HepG2 (cell line): ENCODE results near the gene RUVBL2. TPM values are rescaled to one million over a fixed set of nuclear protein-coding genes. Genes with fewer than 3 reads are reported as not detected.

Experiments used
- ATRX ChIP-seq: sonication (generic); formaldehyde crosslinking; IDR thresholded peaks from 2 replicates; pipeline ENCODE4 v1.4.0; 2020; ENCODE audit warnings: missing genetic modification reagents, borderline replicate concordance
- FOXP1 ChIP-seq, 2 experiments: fragments of 450-650 bp in 1 of 2; IDR thresholded peaks; 2 replicates each; pipeline ENCODE4 v1.6.1; 2017 to 2018; ENCODE audit warnings: antibody characterized with exemption in 1 of 2
- KMT2A ChIP-seq: sonication (generic); formaldehyde crosslinking; IDR thresholded peaks from 2 replicates; pipeline ENCODE4 v1.4.0; 2020; ENCODE audit warnings: missing genetic modification reagents
- NFE2L2 ChIP-seq: fragments of 150-350 bp; IDR thresholded peaks from 2 replicates; pipeline ENCODE4 v1.6.1; 2014; ENCODE audit warnings: low read length
- NFIC ChIP-seq: IDR thresholded peaks from 2 replicates; pipeline ENCODE4 v1.6.1; 2012; ENCODE audit warnings: mild to moderate bottlenecking, low read length, inconsistent platforms
- PHF5A ChIP-seq: IDR thresholded peaks from one replicate; pipeline ENCODE4 v1.6.1; 2018; ENCODE audit warnings: low read depth, missing genetic modification reagents; ENCODE audit not compliant: unreplicated experiment
- RXRA ChIP-seq: sonication (generic); formaldehyde crosslinking; IDR thresholded peaks from 2 replicates; pipeline ENCODE4 v1.5.1; 2020; ENCODE audit warnings: missing genetic modification reagents
- SMARCC2 ChIP-seq: fragments of 450-650 bp; IDR thresholded peaks from 2 replicates; pipeline ENCODE4 v1.6.1; 2017; ENCODE audit warnings: antibody characterized with exemption, mild to moderate bottlenecking
- TRIM24 ChIP-seq: sonication (generic); formaldehyde crosslinking; IDR thresholded peaks from 2 replicates; pipeline ENCODE4 v1.8.0; 2022; ENCODE audit warnings: mild to moderate bottlenecking, missing genetic modification reagents
- ZFAT ChIP-seq: sonication (generic); formaldehyde crosslinking; conservative IDR thresholded peaks from 2 replicates; pipeline ENCODE4 v1.8.1; 2023; ENCODE audit warnings: missing genetic modification reagents, inconsistent platforms
- ZFYVE20 ChIP-seq: sonication (generic); formaldehyde crosslinking; IDR thresholded peaks from 2 replicates; pipeline ENCODE4 v1.8.0; 2023; ENCODE audit warnings: low read depth, mild to moderate bottlenecking, moderate library complexity, missing genetic modification reagents, borderline replicate concordance
- ZNF569 ChIP-seq: sonication (generic); formaldehyde crosslinking; IDR thresholded peaks from 2 replicates; pipeline ENCODE4 v1.5.0; 2020; ENCODE audit warnings: mild to moderate bottlenecking, missing genetic modification reagents, moderate library complexity, borderline replicate concordance
- ZNF616 ChIP-seq: sonication (generic); formaldehyde crosslinking; IDR thresholded peaks from 2 replicates; pipeline ENCODE4 v1.5.0; 2020; ENCODE audit warnings: low read depth, mild to moderate bottlenecking, missing genetic modification reagents
- polyA plus RNA-seq, 8 experiments: library from polyadenylated mRNA; depleted of rRNA in 3 of 8; stranded (reverse) in 7 of 8; unstranded in 1 of 8; fragments of >200 nt; fragmentation: Illumina TruSeq in 4 of 8; extraction: Trizol in 4 of 8; gene quantifications; 2 replicates each; pipeline versions ENCODE4 v1.2.1 to v1.2.3, GENCODE V29; 2011 to 2016; ENCODE audit warnings: low read depth in 4 of 8, missing spikeins in 1 of 8, mixed read lengths in 1 of 8; ENCODE audit not compliant: insufficient read depth in 1 of 8
- total RNA-seq, 5 experiments: library from RNA; depleted of rRNA; stranded (reverse); fragments of >200 nt; fragmentation: Illumina TruSeq; extraction: Trizol; gene quantifications; 2 replicates each; pipeline ENCODE4 v1.2.3, GENCODE V29; 2016; ENCODE audit warnings: low read depth in 1 of 5
- TF ChIP-seq, protein P1 (sequence below): sonication (generic); formaldehyde crosslinking; IDR thresholded peaks from 2 replicates; pipeline ENCODE4 v1.4.0; 2020; ENCODE audit warnings: missing genetic modification reagents, mild to moderate bottlenecking, borderline replicate concordance
- TF ChIP-seq, protein P2 (sequence below): sonication (generic); formaldehyde crosslinking; IDR thresholded peaks from one replicate; pipeline ENCODE4 v1.5.1; 2020; ENCODE audit warnings: mild to moderate bottlenecking, missing genetic modification reagents; ENCODE audit errors: not compliant biosample characterization
- TF ChIP-seq, protein P3 (sequence below): IDR thresholded peaks from 2 replicates; pipeline ENCODE4 v1.6.1; 2016; ENCODE audit warnings: missing compliant biosample characterization, missing genetic modification reagents, borderline replicate concordance

The RUVBL2 gene
- total and polyA plus RNA-seq, 2 of the 13 experiments (the other 11 are each of a cell fraction or from before 2014, with no cell fraction given), result 120 to 122 TPM

DNA sequence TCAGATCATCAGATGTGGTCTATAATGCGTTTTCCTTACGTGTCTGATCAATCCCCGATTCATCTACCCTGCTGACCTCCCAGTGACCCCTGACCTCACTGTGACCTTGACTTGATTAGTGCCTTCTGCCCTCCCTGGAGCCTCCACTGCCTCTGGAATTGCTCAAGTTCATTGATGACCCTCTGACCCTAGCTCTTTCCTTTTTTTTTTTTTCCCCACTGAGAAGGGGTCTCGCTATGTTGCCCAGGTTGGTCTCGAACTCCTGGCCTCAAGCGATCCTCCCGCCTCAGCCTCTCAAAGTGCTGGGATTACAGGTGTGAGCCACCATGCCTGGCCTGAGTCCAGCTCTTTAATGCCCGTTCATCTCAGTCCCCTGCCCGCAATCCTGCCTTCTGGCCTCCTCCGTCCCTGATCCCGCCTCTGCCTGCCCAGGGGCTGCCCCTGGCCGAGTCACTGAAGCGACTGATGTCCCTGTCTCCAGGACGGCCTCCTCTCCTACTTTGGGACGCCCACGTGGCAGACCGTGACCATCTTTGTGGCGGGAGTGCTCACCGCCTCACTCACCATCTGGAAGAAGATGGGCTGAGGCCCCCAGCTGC is 32.5 kb upstream of the RUVBL2 start (continued):
- TF ChIP-seq NFIC (no peak), ZFYVE20 (CRISPR knock-in tag) (no peak), SMARCC2 (no peak), ZNF569 (CRISPR knock-in tag) (no peak), RXRA (peak; percentile 95), ZNF616 (CRISPR knock-in tag) (no peak), FOXP1 (IDR thresholded peaks at IDR 0.05) (no peak), FOXP1 (CRISPR knock-in tag; IDR thresholded peaks at IDR 0.05) (no peak), TRIM24 (CRISPR knock-in tag) (no peak), KMT2A (CRISPR knock-in tag) (no peak), PHF5A (CRISPR knock-in tag) (no peak), ATRX (CRISPR knock-in tag) (no peak), ZFAT (no peak), NFE2L2 (no peak)
- TF ChIP-seq, protein P1, sequence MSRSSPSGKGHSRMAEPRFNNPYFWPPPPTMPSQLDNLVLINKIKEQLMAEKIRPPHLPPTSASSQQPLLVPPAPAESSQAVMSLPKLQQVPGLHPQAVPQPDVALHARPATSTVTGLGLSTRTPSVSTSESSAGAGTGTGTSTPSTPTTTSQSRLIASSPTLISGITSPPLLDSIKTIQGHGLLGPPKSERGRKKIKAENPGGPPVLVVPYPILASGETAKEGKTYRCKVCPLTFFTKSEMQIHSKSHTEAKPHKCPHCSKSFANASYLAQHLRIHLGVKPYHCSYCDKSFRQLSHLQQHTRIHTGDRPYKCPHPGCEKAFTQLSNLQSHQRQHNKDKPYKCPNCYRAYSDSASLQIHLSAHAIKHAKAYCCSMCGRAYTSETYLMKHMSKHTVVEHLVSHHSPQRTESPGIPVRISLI (CRISPR knock-in tag), result peak; percentile 85
- TF ChIP-seq, protein P2, sequence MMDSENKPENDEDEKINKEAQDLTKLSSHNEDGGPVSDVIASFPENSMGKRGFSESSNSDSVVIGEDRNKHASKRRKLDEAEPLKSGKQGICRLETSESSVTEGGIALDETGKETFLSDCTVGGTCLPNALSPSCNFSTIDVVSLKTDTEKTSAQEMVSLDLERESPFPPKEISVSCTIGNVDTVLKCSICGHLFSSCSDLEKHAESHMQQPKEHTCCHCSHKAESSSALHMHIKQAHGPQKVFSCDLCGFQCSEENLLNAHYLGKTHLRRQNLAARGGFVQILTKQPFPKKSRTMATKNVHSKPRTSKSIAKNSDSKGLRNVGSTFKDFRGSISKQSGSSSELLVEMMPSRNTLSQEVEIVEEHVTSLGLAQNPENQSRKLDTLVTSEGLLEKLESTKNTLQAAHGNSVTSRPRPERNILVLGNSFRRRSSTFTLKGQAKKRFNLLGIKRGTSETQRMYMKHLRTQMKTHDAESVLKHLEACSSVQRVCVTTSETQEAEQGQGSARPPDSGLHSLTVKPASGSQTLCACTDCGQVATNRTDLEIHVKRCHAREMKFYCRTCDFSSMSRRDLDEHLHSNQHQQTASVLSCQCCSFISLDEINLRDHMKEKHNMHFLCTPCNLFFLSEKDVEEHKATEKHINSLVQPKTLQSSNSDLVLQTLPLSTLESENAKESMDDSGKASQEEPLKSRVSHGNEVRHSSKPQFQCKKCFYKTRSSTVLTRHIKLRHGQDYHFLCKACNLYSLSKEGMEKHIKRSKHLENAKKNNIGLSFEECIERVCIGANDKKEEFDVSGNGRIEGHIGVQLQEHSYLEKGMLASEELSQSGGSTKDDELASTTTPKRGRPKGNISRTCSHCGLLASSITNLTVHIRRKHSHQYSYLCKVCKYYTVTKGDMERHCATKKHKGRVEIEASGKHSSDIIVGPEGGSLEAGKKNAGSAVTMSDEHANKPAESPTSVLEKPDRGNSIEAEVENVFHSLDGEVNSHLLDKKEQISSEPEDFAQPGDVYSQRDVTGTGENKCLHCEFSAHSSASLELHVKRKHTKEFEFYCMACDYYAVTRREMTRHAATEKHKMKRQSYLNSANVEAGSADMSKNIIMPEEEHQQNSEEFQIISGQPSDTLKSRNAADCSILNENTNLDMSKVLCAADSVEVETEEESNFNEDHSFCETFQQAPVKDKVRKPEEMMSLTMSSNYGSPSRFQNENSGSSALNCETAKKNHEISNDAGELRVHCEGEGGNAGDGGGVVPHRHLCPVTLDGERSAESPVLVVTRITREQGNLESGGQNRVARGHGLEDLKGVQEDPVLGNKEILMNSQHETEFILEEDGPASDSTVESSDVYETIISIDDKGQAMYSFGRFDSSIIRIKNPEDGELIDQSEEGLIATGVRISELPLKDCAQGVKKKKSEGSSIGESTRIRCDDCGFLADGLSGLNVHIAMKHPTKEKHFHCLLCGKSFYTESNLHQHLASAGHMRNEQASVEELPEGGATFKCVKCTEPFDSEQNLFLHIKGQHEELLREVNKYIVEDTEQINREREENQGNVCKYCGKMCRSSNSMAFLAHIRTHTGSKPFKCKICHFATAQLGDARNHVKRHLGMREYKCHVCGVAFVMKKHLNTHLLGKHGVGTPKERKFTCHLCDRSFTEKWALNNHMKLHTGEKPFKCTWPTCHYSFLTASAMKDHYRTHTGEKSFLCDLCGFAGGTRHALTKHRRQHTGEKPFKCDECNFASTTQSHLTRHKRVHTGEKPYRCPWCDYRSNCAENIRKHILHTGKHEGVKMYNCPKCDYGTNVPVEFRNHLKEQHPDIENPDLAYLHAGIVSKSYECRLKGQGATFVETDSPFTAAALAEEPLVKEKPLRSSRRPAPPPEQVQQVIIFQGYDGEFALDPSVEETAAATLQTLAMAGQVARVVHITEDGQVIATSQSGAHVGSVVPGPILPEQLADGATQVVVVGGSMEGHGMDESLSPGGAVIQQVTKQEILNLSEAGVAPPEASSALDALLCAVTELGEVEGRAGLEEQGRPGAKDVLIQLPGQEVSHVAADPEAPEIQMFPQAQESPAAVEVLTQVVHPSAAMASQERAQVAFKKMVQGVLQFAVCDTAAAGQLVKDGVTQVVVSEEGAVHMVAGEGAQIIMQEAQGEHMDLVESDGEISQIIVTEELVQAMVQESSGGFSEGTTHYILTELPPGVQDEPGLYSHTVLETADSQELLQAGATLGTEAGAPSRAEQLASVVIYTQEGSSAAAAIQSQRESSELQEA (CRISPR knock-in tag), result no peak
- TF ChIP-seq, protein P3, sequence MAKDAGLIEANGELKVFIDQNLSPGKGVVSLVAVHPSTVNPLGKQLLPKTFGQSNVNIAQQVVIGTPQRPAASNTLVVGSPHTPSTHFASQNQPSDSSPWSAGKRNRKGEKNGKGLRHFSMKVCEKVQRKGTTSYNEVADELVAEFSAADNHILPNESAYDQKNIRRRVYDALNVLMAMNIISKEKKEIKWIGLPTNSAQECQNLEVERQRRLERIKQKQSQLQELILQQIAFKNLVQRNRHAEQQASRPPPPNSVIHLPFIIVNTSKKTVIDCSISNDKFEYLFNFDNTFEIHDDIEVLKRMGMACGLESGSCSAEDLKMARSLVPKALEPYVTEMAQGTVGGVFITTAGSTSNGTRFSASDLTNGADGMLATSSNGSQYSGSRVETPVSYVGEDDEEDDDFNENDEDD (CRISPR knock-in tag), result peak; percentile 80; the same call in 1 of the 2 replicates
